HTR-8/SVneo (cell line): ENCODE data around the gene MYH14.

ENCODE experiments used
- DNase-seq: peaks from one replicate; pipeline ENCODE4 v3.0.0; 2011; ENCODE audit warnings: low spot score, mixed read lengths; ENCODE audit not compliant: insufficient read length
- FAIRE-seq: peaks from 2 replicates; lab custom pipeline; 2011; peaks lifted over from hg19 to GRCh38; lab: Jason Lieb, UNC

MYH14 gene

DNA sequence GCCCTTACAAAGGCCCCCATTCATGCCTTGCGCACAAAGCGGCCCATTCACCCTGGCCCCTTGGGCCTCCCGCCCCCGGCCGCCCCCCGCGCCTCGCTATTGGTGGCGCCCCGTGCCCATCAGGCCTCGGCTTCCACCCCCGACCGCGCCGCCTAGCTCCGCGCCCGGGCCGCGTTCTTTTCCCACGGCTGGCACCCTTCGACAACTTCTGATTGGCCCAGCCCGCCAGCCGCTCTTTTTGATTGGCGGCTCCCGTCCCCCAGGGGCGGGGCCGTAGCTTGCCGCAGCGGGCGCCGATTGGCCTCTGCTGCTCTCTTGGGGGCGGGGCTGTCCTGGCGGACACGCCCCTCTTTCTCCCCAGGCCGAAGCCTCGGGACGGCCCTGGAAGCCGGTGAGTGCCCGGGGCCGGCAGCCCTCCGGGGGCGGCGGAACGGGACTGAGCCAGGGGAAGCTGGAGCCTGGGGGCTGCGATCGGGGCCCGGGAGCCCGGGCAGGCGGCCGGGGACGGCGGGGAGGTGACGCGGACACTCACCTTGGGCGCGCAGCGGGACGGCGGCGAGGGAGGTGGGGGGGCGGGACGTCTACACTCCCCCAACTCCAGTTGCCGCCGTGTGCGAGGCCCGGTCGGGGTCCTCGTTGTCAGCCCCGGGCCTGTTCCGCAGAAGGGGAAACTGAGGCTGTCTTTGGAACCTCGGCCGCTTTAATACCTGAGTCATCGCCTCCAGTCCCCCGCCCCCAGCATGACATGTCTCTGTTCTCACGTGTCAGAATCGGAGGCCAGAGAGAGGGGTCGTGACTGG is at the start of gene MYH14:
Gene MYH14, plus strand, starts transcription at position 342 of the 800 bp plus-strand sequence. CDS start 6,744 bp downstream, outside the sequence.
- FAIRE-seq, result peak; percentile 87
- DNase-seq, result peak; percentile 99

GRCh38 chr19:50154529-50154928 is 48.9 kb upstream of the MYH14 start:
- DNase-seq (no peak), FAIRE-seq (no peak)

- no peak for DNase-seq
- FAIRE-seq, result no peak
Measured at GRCh38 chr19:50155520-50156109, 47.8 kb upstream of the MYH14 start.

GRCh38 chr19:50158577-50158976 is 44.8 kb upstream of the MYH14 start:
- DNase-seq (no peak), FAIRE-seq (no peak)

GRCh38 chr19:50159078-50159477 is 44.3 kb upstream of the MYH14 start:
- no peak for FAIRE-seq
- DNase-seq, result no peak

DNA sequence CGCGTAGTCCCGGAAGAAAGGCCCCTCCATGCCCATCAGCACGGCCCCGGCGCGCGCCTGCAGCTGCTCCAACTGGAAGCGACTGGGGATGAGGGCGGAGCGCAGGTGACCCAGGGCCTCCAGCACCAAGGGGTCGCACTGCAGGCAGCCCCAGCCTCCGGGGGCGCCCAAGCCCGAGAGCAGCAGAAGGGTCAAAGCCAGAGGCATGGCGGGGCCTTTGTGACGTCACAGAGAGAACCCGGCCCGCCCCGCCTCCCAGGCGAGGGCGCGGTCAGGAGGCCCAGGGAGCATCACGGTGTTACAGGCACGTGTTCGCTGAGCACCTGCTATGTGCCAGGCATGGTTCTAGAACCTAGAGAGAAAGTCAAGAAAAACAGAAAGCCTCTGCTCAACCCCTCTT is 40.4 kb upstream of the MYH14 start, which contains the start of gene IZUMO2:
Gene IZUMO2, minus strand, starts transcription at position 294 of the 400 bp plus-strand sequence. Its CDS starts 87 bp downstream, at position 207.
- FAIRE-seq, result no peak

GRCh38 chr19:50167314-50167721 is 36.1 kb upstream of the MYH14 start:
- no peak for FAIRE-seq
- no peak for DNase-seq

More for the DNA sequence above, 40.4 kb upstream of the MYH14 start, which contains the start of gene IZUMO2:
- no peak for DNase-seq

GRCh38 chr19:50171752-50172151 is 31.7 kb upstream of the MYH14 start:
- DNase-seq, result no peak
- FAIRE-seq, result no peak

DNA sequence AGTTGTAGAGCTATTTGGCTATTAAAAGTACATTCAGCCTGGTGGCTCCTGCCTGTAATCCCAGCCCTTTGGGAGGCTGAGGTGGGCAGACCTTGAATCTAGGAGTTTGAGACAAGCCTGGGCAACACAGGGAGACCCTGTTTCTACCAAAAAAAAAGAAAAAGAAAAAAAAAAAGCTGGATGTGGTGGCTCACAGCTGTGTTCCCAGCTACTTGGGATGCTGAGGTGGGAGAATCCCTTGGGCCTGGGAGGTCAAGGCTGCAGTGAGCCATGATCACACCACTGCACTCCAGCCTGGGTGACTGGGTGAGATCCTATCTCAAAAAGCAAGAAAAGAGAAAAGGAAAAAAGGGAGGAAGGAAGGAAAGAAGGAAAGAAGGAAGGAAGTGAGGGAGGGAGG is 30.7 kb upstream of the MYH14 start:
- no peak for FAIRE-seq
- no peak for DNase-seq

DNA sequence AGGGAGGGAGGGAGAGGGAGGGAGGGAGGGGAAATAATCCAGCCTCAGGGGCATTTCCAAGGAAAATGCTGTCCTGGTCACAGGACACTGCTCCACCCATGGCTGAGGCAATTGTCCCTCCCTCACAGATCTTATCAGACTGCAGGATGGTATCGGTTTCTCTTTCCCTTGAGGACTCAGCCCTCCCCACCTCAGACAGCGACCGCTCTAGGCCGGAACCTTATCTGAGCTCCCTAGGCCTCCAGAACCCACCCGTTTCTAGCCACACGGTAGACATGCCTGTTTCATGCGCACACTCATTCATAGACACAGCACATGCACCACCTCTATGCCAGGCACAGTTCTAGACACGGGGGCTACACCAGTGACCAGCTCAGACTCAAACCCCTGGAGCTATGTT is 30.3 kb upstream of the MYH14 start:
- FAIRE-seq, result no peak

DNA sequence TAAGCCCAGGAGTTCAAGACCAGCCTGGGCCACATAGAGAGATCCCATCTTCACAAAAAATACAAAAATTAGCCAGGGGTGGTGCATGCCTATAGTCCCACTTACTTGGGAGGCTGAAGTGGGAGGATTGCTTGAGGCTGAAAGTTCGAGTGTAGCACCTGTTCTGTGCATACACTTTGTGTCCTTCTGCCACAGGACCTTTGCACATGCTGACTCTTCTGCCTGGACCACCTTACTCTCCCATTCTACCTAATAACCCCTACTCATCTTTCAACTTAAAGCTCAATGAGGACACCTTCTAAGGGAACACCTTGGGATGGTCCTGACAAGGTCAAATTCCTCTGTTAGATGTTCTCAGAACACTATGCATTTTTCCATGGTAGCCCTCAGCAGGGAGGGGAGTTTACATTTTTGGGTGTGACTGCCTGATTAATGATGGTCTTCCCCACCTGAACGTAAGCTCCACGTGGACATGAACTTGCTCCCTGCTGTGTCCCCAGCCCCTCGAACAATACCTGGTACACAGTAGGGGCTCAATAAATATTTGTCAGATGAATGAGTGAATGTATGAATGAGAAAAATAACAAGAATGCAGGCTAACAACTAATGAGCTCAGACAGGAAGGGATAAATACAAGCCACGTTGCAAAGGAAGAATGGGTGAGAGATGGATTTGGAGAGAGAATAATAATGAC is 29.2 kb upstream of the MYH14 start:
- no peak for DNase-seq
- FAIRE-seq, result no peak

More for the DNA sequence above, 30.3 kb upstream of the MYH14 start:
- no peak for DNase-seq

DNA sequence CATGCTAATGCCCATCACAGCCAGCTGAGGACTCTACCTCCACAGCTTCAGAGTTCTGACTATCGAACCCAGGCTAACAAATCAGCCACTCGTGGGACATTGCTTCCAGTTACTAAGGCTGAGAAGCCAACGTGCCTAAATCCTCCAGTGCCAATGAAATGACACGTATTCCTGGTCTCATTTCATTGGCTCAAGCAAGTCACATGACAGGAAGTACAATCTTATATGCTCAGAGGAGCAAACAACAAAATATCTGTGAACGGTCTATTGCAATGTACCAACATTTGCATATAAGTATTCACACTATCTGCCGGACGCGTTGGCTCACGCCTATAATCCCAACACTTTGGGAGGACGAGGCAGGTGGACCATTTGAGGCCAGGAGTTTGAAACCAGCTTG is 27.5 kb upstream of the MYH14 start:
- DNase-seq, result no peak
- FAIRE-seq, result no peak

DNA sequence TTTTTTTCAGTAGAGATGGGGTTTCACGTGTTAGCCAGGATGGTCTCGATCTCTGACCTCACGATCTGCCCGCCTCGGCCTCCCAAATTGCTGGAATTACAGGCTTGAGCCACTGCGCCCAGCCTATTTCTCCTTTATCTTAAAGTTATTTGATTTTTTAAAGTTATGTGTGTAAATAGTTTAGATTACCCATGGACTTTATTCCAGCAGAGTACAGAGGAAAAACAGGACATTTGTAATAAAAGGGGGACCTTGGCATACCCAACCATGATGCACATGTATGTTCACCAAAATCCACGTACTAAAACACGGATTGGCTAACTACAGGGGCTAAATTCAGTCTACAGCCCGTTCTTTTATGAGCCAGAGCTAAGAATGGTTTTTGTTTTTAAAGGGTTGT is 26.6 kb upstream of the MYH14 start:
- no peak for FAIRE-seq
- DNase-seq, result no peak

GRCh38 chr19:50178320-50178719 is 25.1 kb upstream of the MYH14 start:
- FAIRE-seq, result no peak
- DNase-seq, result no peak

DNA sequence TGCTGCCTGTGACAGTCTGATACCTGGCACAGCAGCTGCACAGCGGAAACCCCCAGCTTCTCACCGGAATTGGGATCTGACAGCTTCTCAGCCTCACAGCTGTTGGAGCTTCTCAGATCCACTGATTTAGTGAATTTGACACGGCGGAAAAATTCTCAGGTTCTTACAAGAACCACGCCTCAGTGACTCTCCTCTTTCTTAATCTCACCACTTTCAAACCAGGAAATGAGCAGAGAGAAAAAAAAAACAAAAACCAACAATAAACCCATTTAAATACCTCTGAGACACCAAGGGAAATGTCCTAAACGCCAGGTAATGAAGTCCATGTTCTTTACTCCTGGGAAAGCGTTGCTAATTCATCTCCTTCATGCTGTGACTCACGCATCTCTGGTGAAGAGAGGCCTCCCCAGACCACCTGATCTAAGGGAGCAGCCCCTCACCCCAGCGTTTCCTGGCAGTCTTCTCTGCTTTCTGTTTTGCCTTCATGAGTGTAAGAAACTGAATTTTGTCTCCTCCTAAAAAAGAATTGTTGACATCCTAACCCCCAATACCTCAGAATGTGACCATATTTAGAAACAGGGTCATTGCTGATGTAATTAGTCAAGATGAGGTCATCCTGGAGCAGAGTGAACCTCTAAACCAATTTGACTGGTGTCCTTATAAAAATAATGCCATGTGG is 24.4 kb upstream of the MYH14 start:
- FAIRE-seq, result no peak
- no peak for DNase-seq

GRCh38 chr19:50181121-50181520 is 22.3 kb upstream of the MYH14 start:
- DNase-seq (no peak), FAIRE-seq (no peak)

DNA sequence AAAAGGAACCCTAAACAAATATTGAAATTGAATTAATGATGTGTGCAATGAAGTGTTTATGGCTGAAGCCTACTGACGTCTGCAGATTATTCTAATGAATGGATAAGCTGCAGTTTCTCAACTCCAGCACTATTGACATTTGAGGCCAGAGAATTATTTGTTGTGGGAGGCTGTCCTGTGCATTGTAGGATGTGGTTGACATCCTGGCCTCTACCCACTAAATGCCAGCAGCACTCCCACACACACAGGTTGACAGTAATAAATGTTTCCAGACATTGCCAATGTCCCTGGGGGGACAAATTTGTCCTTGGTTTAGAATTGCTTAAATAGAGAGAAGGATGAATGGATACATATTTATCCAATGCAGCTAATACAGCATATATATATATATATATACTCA is 19.2 kb upstream of the MYH14 start:
- DNase-seq (no peak), FAIRE-seq (no peak)

- no peak for DNase-seq
- FAIRE-seq, result no peak
Measured at GRCh38 chr19:50187937-50188336, 15.5 kb upstream of the MYH14 start.

GRCh38 chr19:50189331-50189730 is 14.1 kb upstream of the MYH14 start:
- FAIRE-seq (no peak), DNase-seq (no peak)

- DNase-seq (no peak), FAIRE-seq (no peak)
Measured at GRCh38 chr19:50190439-50190891, 13.0 kb upstream of the MYH14 start.
